T-helper 17 cell (primary cell): ENCODE measurements around the gene TOP3A. TPM values are rescaled to one million over a fixed set of nuclear protein-coding genes. Genes with fewer than 3 reads are reported as not detected.

ENCODE experiments used
- ATAC-seq: fragments of 150-1000 bp; cut with Tn5 transposase; 2 replicates; pipeline ENCODE4 v1.10.0; 2021; ENCODE audit warnings: mild to moderate bottlenecking, moderate library complexity
- DNase-seq, 3 donors: peaks; one replicate each; pipeline versions ENCODE4 v3.0.0 to v3.0.0-alpha.2; 2020 to 2021
- H3K9me3 ChIP-seq: one replicate; pipeline ENCODE4 v1.7.0; 2013; ENCODE audit warnings: low read length, mild to moderate bottlenecking; ENCODE audit not compliant: control insufficient read depth, poor library complexity, severe bottlenecking
- H3K27ac Mint-ChIP-seq: one replicate; pipeline ENCODE4 v1.8.0; 2022; ENCODE audit warnings: mild to moderate bottlenecking, moderate library complexity, mixed read lengths
- H3K27me3 Mint-ChIP-seq: one replicate; pipeline ENCODE4 v1.8.0; 2022; ENCODE audit warnings: mixed read lengths
- H3K36me3 Mint-ChIP-seq: one replicate; pipeline ENCODE4 v1.8.0; 2022; ENCODE audit warnings: low read depth, mixed read lengths
- H3K4me1 Mint-ChIP-seq: one replicate; pipeline ENCODE4 v1.8.0; 2022; ENCODE audit warnings: mild to moderate bottlenecking, mixed read lengths
- H3K4me3 Mint-ChIP-seq: one replicate; pipeline ENCODE4 v1.8.0; 2022; ENCODE audit warnings: mild to moderate bottlenecking, moderate library complexity, mixed read lengths
- total RNA-seq, 4 donors: library from RNA in 2 of 4; stranded (reverse) in 2 of 4; gene quantifications; one replicate each; pipeline ENCODE4 v1.2.3 and lab custom pipeline; 2022 to 2026

TOP3A gene
- total RNA-seq, 2 donors from 2014 or later, result 31.8 to 38.4 TPM

GRCh38 chr17:18251204-18251603, 63.6 kb downstream of the TOP3A start:
- no peaks in the 10 kb centered on the region for H3K9me3 ChIP-seq
- no peak for ATAC-seq
- Mint-ChIP-seq H3K27ac (no peak overlapping the region), H3K27me3 (no peaks in the 10 kb centered on the region), H3K36me3 (peaks cover 6% of the 10 kb centered on the region), H3K4me3 (no peak overlapping the region), H3K4me1 (peaks cover 8% of the 10 kb centered on the region)
- no peak for DNase-seq

GRCh38 chr17:18250708-18251107, 64.1 kb downstream of the TOP3A start:
- Mint-ChIP-seq H3K4me1 (peaks cover 5% of the 10 kb centered on the region), H3K27ac (no peak overlapping the region), H3K27me3 (no peaks in the 10 kb centered on the region), H3K36me3 (peaks cover 6% of the 10 kb centered on the region), H3K4me3 (no peak overlapping the region)
- DNase-seq (no peak), ATAC-seq (no peak)
- H3K9me3 ChIP-seq, result no peaks in the 10 kb centered on the region

- H3K36me3 Mint-ChIP-seq, result peaks cover 6% of the 10 kb centered on the region
- ATAC-seq (no peak), DNase-seq (no peak)
- H3K27me3 Mint-ChIP-seq, result no peaks in the 10 kb centered on the region
- H3K4me1 Mint-ChIP-seq, result peaks cover 5% of the 10 kb centered on the region
- no peak overlapping the region for H3K4me3 Mint-ChIP-seq
- H3K9me3 ChIP-seq, result no peaks in the 10 kb centered on the region
- H3K27ac Mint-ChIP-seq, result no peak overlapping the region
Observed at GRCh38 chr17:18250259-18250658, 64.5 kb downstream of the TOP3A start.

GRCh38 chr17:18248811-18249210, 66.0 kb downstream of the TOP3A start:
- peaks cover 6% of the 10 kb centered on the region for H3K36me3 Mint-ChIP-seq

GRCh38 chr17:18248300-18248731, 66.5 kb downstream of the TOP3A start:
- peak; percentile 82 for ATAC-seq
- H3K36me3 Mint-ChIP-seq, result peaks cover 6% of the 10 kb centered on the region

More at GRCh38 chr17:18248811-18249210, 66.0 kb downstream of the TOP3A start:
- no peak overlapping the region for H3K4me3 Mint-ChIP-seq
- H3K27me3 Mint-ChIP-seq, result no peaks in the 10 kb centered on the region
- H3K27ac Mint-ChIP-seq, result peak overlapping the region; percentile 80
- no peaks in the 10 kb centered on the region for H3K9me3 ChIP-seq
- ATAC-seq, result no peak
- no peak for DNase-seq
- H3K4me1 Mint-ChIP-seq, result peaks cover 5% of the 10 kb centered on the region

GRCh38 chr17:18247613-18248001, 67.2 kb downstream of the TOP3A start:
- Mint-ChIP-seq H3K4me1 (peaks cover 5% of the 10 kb centered on the region), H3K27me3 (no peaks in the 10 kb centered on the region), H3K27ac (peak overlapping the region; percentile 80), H3K4me3 (no peak overlapping the region), H3K36me3 (peaks cover 6% of the 10 kb centered on the region)
- no peaks in the 10 kb centered on the region for H3K9me3 ChIP-seq
- no peak for DNase-seq
- ATAC-seq, result no peak

More at GRCh38 chr17:18248300-18248731, 66.5 kb downstream of the TOP3A start:
- peak overlapping the region; percentile 80 for H3K27ac Mint-ChIP-seq
- H3K27me3 Mint-ChIP-seq, result no peaks in the 10 kb centered on the region
- H3K9me3 ChIP-seq, result no peaks in the 10 kb centered on the region
- H3K4me1 Mint-ChIP-seq, result peaks cover 5% of the 10 kb centered on the region
- DNase-seq, result peak in 2 of 3 donors; percentile 36 to 47
- H3K4me3 Mint-ChIP-seq, result peak overlapping the region; percentile 63

GRCh38 chr17:18246880-18247612, 67.7 kb downstream of the TOP3A start:
- H3K9me3 ChIP-seq, result no peaks in the 10 kb centered on the region
- no peak overlapping the region for H3K27ac Mint-ChIP-seq
- no peaks in the 10 kb centered on the region for H3K27me3 Mint-ChIP-seq
- peak; percentile 54 for ATAC-seq
- peaks cover 6% of the 10 kb centered on the region for H3K36me3 Mint-ChIP-seq
- peak overlapping the region; percentile 52 for H3K4me3 Mint-ChIP-seq
- DNase-seq, result no peak
- peaks cover 5% of the 10 kb centered on the region for H3K4me1 Mint-ChIP-seq

GRCh38 chr17:18246109-18246725, 68.6 kb downstream of the TOP3A start:
- Mint-ChIP-seq H3K4me1 (peaks cover 5% of the 10 kb centered on the region), H3K27ac (no peak overlapping the region), H3K36me3 (peaks cover 6% of the 10 kb centered on the region), H3K27me3 (no peaks in the 10 kb centered on the region), H3K4me3 (no peak overlapping the region)
- no peaks in the 10 kb centered on the region for H3K9me3 ChIP-seq
- no peak for ATAC-seq
- no peak for DNase-seq

- Mint-ChIP-seq H3K36me3 (peaks cover 6% of the 10 kb centered on the region), H3K4me1 (peaks cover 5% of the 10 kb centered on the region), H3K27me3 (no peaks in the 10 kb centered on the region), H3K27ac (no peak overlapping the region), H3K4me3 (no peak overlapping the region)
- ATAC-seq (no peak), DNase-seq (no peak)
- H3K9me3 ChIP-seq, result no peaks in the 10 kb centered on the region
Observed at GRCh38 chr17:18245038-18245776, 69.6 kb downstream of the TOP3A start.

- DNase-seq (no peak), ATAC-seq (no peak)
- Mint-ChIP-seq H3K36me3 (peaks cover 3% of the 10 kb centered on the region), H3K4me3 (no peak overlapping the region), H3K27me3 (no peaks in the 10 kb centered on the region), H3K4me1 (peaks cover 3% of the 10 kb centered on the region), H3K27ac (no peak overlapping the region)
- H3K9me3 ChIP-seq, result no peaks in the 10 kb centered on the region
Observed at GRCh38 chr17:18241229-18241871, 73.4 kb downstream of the TOP3A start.

GRCh38 chr17:18240449-18240848, 74.3 kb downstream of the TOP3A start:
- H3K27me3 Mint-ChIP-seq, result no peaks in the 10 kb centered on the region
- no peak overlapping the region for H3K27ac Mint-ChIP-seq
- peaks cover 3% of the 10 kb centered on the region for H3K36me3 Mint-ChIP-seq
- peaks cover 3% of the 10 kb centered on the region for H3K4me1 Mint-ChIP-seq
- no peaks in the 10 kb centered on the region for H3K9me3 ChIP-seq
- ATAC-seq (no peak), DNase-seq (no peak)
- no peak overlapping the region for H3K4me3 Mint-ChIP-seq

- ATAC-seq (no peak), DNase-seq (no peak)
- H3K36me3 Mint-ChIP-seq, result peaks cover 3% of the 10 kb centered on the region
Observed at GRCh38 chr17:18238299-18238698, 76.5 kb downstream of the TOP3A start.

GRCh38 chr17:18237461-18237860, 77.3 kb downstream of the TOP3A start:
- H3K4me3 Mint-ChIP-seq, result no peak overlapping the region
- ATAC-seq, result no peak
- no peaks in the 10 kb centered on the region for H3K27me3 Mint-ChIP-seq
- H3K9me3 ChIP-seq, result no peaks in the 10 kb centered on the region
- peaks cover 3% of the 10 kb centered on the region for H3K36me3 Mint-ChIP-seq
- H3K27ac Mint-ChIP-seq, result no peak overlapping the region
- DNase-seq, result no peak
- peaks cover 3% of the 10 kb centered on the region for H3K4me1 Mint-ChIP-seq

More at GRCh38 chr17:18238299-18238698, 76.5 kb downstream of the TOP3A start:
- Mint-ChIP-seq H3K27ac (no peak overlapping the region), H3K4me1 (peaks cover 3% of the 10 kb centered on the region), H3K4me3 (no peak overlapping the region), H3K27me3 (no peaks in the 10 kb centered on the region)
- no peaks in the 10 kb centered on the region for H3K9me3 ChIP-seq
